H9 (cell line): ENCODE results near the gene C16orf87. TPM values are rescaled to one million over a fixed set of nuclear protein-coding genes. Genes with fewer than 3 reads are reported as not detected.

Experiments used
- DNase-seq: peaks from one replicate; pipeline ENCODE4 v3.0.0-alpha.2; 2017
- H2AFZ ChIP-seq: one replicate; pipeline ENCODE4 v1.6.1; 2013; ENCODE audit warnings: mild to moderate bottlenecking, low read length, control low read depth, moderate library complexity
- H2AK5ac ChIP-seq: 2 replicates; pipeline ENCODE4 v1.6.1; 2013; ENCODE audit warnings: low read length, control low read depth, mixed read lengths; ENCODE audit not compliant: insufficient read length
- H2BK120ac ChIP-seq: one replicate; pipeline ENCODE4 v1.6.1; 2013; ENCODE audit warnings: low read depth, mild to moderate bottlenecking, low read length, control low read depth, inconsistent platforms; ENCODE audit not compliant: poor library complexity, severe bottlenecking
- H2BK12ac ChIP-seq: 2 replicates; pipeline ENCODE4 v1.6.1; 2013; ENCODE audit warnings: low read length, control low read depth, mixed read lengths, low read depth; ENCODE audit not compliant: insufficient read length
- H2BK15ac ChIP-seq: 2 replicates; pipeline ENCODE4 v1.6.1; 2013; ENCODE audit warnings: low read depth, low read length, control low read depth
- H2BK20ac ChIP-seq: one replicate; pipeline ENCODE4 v1.6.1; 2013; ENCODE audit warnings: low read depth, mild to moderate bottlenecking, low read length, control low read depth, inconsistent platforms; ENCODE audit not compliant: poor library complexity, severe bottlenecking
- H2BK5ac ChIP-seq: 2 replicates; pipeline ENCODE4 v1.6.1; 2013; ENCODE audit warnings: low read length, control low read depth, mixed read lengths; ENCODE audit not compliant: insufficient read length
- H3K14ac ChIP-seq: 2 replicates; pipeline ENCODE4 v1.6.1; 2013; ENCODE audit warnings: low read length, control low read depth; ENCODE audit not compliant: insufficient read depth
- H3K18ac ChIP-seq: 2 replicates; pipeline ENCODE4 v1.6.1; 2013; ENCODE audit warnings: low read depth, mild to moderate bottlenecking, mixed read lengths, low read length, control low read depth; ENCODE audit not compliant: insufficient read length
- H3K23ac ChIP-seq: 2 replicates; pipeline ENCODE4 v1.6.1; 2013; ENCODE audit warnings: low read length, control low read depth, mixed read lengths, low read depth; ENCODE audit not compliant: insufficient read length
- H3K23me2 ChIP-seq: 2 replicates; pipeline ENCODE4 v1.6.1; 2013; ENCODE audit warnings: low read depth, mild to moderate bottlenecking, mixed read lengths, low read length, control low read depth; ENCODE audit not compliant: insufficient read length, poor library complexity, severe bottlenecking
- H3K27ac ChIP-seq: 2 replicates; pipeline ENCODE4 v1.5.1; 2013; ENCODE audit warnings: low read length, control low read depth, mixed read lengths, low read depth; ENCODE audit not compliant: insufficient read length
- H3K27me3 ChIP-seq: 2 replicates; pipeline ENCODE4 v1.6.1; 2013; ENCODE audit warnings: low read length, control low read depth, inconsistent platforms; ENCODE audit not compliant: insufficient read depth
- H3K4ac ChIP-seq: 2 replicates; pipeline ENCODE4 v1.6.1; 2013; ENCODE audit warnings: low read depth, mild to moderate bottlenecking, control low read depth, inconsistent platforms, low read length, moderate library complexity
- H3K4me1 ChIP-seq: 2 replicates; pipeline ENCODE4 v1.6.1; 2013; ENCODE audit warnings: low read length, control low read depth, inconsistent platforms; ENCODE audit not compliant: insufficient read depth
- H3K4me2 ChIP-seq: 2 replicates; pipeline ENCODE4 v1.6.1; 2013; ENCODE audit warnings: low read length, control low read depth, mixed read lengths; ENCODE audit not compliant: insufficient read length, insufficient read depth
- H3K56ac ChIP-seq: 2 replicates; pipeline ENCODE4 v1.6.1; 2013; ENCODE audit warnings: low read depth, mild to moderate bottlenecking, mixed read lengths, low read length, control low read depth; ENCODE audit not compliant: insufficient read length
- H3K79me1 ChIP-seq: 2 replicates; pipeline ENCODE4 v1.6.1; 2013; ENCODE audit warnings: low read depth, mild to moderate bottlenecking, moderate library complexity, low read length, control low read depth, inconsistent platforms; ENCODE audit not compliant: insufficient read depth, poor library complexity, severe bottlenecking
- H3K79me2 ChIP-seq: 2 replicates; pipeline ENCODE4 v1.6.1; 2013; ENCODE audit warnings: low read length, control low read depth, inconsistent platforms; ENCODE audit not compliant: insufficient read depth
- H3K9ac ChIP-seq: 2 replicates; pipeline ENCODE4 v1.6.1; 2013; ENCODE audit warnings: low read length, control low read depth, mixed read lengths; ENCODE audit not compliant: insufficient read length; ENCODE audit errors: extremely low read depth
- H3K9me3 ChIP-seq: one replicate; pipeline ENCODE4 v1.6.1; 2013; ENCODE audit warnings: low read depth, low read length, inconsistent platforms; ENCODE audit not compliant: control insufficient read depth
- H3T11ph ChIP-seq: one replicate; pipeline ENCODE4 v1.6.1; 2013; ENCODE audit warnings: mild to moderate bottlenecking, low read length, control low read depth, inconsistent platforms
- H4K20me1 ChIP-seq: one replicate; pipeline ENCODE4 v1.6.1; 2013; ENCODE audit not compliant: control insufficient read depth, insufficient read length, insufficient read depth
- H4K5ac ChIP-seq: 2 replicates; pipeline ENCODE4 v1.6.1; 2013; ENCODE audit warnings: low read depth, mild to moderate bottlenecking, mixed read lengths, low read length, control low read depth; ENCODE audit not compliant: insufficient read length
- H4K8ac ChIP-seq: replicated peaks from 2 replicates; pipeline ENCODE4 v1.6.1; 2013; ENCODE audit warnings: low read length, control low read depth, mixed read lengths, low read depth; ENCODE audit not compliant: insufficient read length
- H4K91ac ChIP-seq: 2 replicates; pipeline ENCODE4 v1.6.1; 2013; ENCODE audit warnings: low read depth, mild to moderate bottlenecking, moderate library complexity, mixed read lengths, low read length, control low read depth; ENCODE audit not compliant: insufficient read length
- H3K27ac Mint-ChIP-seq, 3 experiments: 2 replicates in 2 of 3; 3 replicates in 1 of 3; pipeline ENCODE4 v1.8.0; 2020 to 2021; ENCODE audit warnings: mixed read lengths in 3 of 3, mild to moderate bottlenecking in 1 of 3, moderate library complexity in 1 of 3
- H3K27me3 Mint-ChIP-seq: 2 replicates; pipeline ENCODE4 v1.8.0; 2021; ENCODE audit warnings: low read depth, mild to moderate bottlenecking, moderate library complexity, mixed read lengths
- H3K36me3 Mint-ChIP-seq, 3 experiments: 2 replicates in 2 of 3; 3 replicates in 1 of 3; pipeline ENCODE4 v1.8.0; 2020 to 2021; ENCODE audit warnings: low read depth in 3 of 3, mixed read lengths in 3 of 3; ENCODE audit not compliant: insufficient read depth in 1 of 3
- H3K4me1 Mint-ChIP-seq, 2 experiments: 2 replicates each; pipeline ENCODE4 v1.8.0; 2020; ENCODE audit warnings: mixed read lengths in 2 of 2
- H3K4me3 Mint-ChIP-seq, 2 experiments: 2 replicates in 1 of 2; 3 replicates in 1 of 2; pipeline ENCODE4 v1.8.0; 2020 to 2021; ENCODE audit warnings: mild to moderate bottlenecking in 2 of 2, mixed read lengths in 2 of 2, moderate library complexity in 1 of 2
- H3K9me3 Mint-ChIP-seq, 2 experiments: 2 replicates in 1 of 2; 3 replicates in 1 of 2; pipeline ENCODE4 v1.8.0; 2020; ENCODE audit warnings: mild to moderate bottlenecking in 2 of 2, mixed read lengths in 2 of 2, moderate library complexity in 1 of 2
- CTCF ChIP-seq: fragments of 200-600 bp; sonication (generic); conservative IDR thresholded peaks from 3 replicates; pipeline ENCODE4 v1.8.0; 2021; ENCODE audit warnings: antibody characterized with exemption, mild to moderate bottlenecking
- WGBS: extraction: QIAGEN DNeasy Blood & Tissue Kit; methylation state at CpG from one replicate; pipeline ENCODE4 v1.1.7; 2013; ENCODE audit warnings: missing lambda C conversion rate, low lambda C conversion rate, mixed read lengths; ENCODE audit not compliant: insufficient read length; ENCODE audit errors: extremely low coverage; 5-methylcytosine and 5-hydroxymethylcytosine counted together
- total RNA-seq: library from RNA; stranded (reverse); gene quantifications from 2 replicates; pipeline ENCODE4 v1.2.1, GENCODE V29; 2021

Gene C16orf87
- total RNA-seq, 1 experiment from 2014 or later: 16.7 TPM

- no peaks in the 10 kb centered on the region for H3K79me1 ChIP-seq
- peaks cover 7 to 18% (median 9%) of the 10 kb centered on the region in 3 experiments; a peak in 6 of 7 replicates for H3K36me3 Mint-ChIP-seq
- no peak overlapping the region for H3K27ac Mint-ChIP-seq
These were observed 43.1 kb downstream of the C16orf87 start for GRCh38 chr16:46787909-46788308.

More at GRCh38 chr16:46787909-46788308, 43.1 kb downstream of the C16orf87 start:
- no peaks in the 10 kb centered on the region for H3K27me3 Mint-ChIP-seq
- no peak overlapping the region for H2BK15ac ChIP-seq
- no peak overlapping the region for H2BK5ac ChIP-seq
- H4K20me1 ChIP-seq: no peaks in the 10 kb centered on the region
- WGBS: no CpG with 5 or more reads among the region's 1 CpG
- no peak overlapping the region for H2BK20ac ChIP-seq
- no peak overlapping the region for H3K4me2 ChIP-seq
- H4K5ac ChIP-seq: no peak overlapping the region
- H2BK12ac ChIP-seq: no peak overlapping the region
- H3K9me3 ChIP-seq: no peaks in the 10 kb centered on the region
- no peaks in the 10 kb centered on the region for H3K27me3 ChIP-seq
- no peak overlapping the region for H3K4ac ChIP-seq
- DNase-seq: no peak
- H3K27ac ChIP-seq: no peak overlapping the region
- no peak for TF ChIP-seq CTCF
- H3K4me1 ChIP-seq: peaks cover 11% of the 10 kb centered on the region; the same call in 1 of the 2 replicates
- no peak overlapping the region for H3K4me3 Mint-ChIP-seq
- no peak overlapping the region for H2BK120ac ChIP-seq
- H2AK5ac ChIP-seq: no peak overlapping the region
- no peak overlapping the region for H3K9ac ChIP-seq
- H3T11ph ChIP-seq: no peak overlapping the region
- H3K79me2 ChIP-seq: no peaks in the 10 kb centered on the region
- H3K14ac ChIP-seq: no peak overlapping the region
- H4K8ac ChIP-seq: no peak overlapping the region
- no peak overlapping the region for H3K18ac ChIP-seq
- H3K56ac ChIP-seq: no peak overlapping the region
- H2AFZ ChIP-seq: no peak overlapping the region
- peaks cover 11% of the 10 kb centered on the region in 2 experiments for H3K9me3 Mint-ChIP-seq
- H3K23ac ChIP-seq: no peak overlapping the region
- peaks cover 28 to 32% of the 10 kb centered on the region in 2 experiments for H3K4me1 Mint-ChIP-seq
- peaks cover 4% of the 10 kb centered on the region for H3K23me2 ChIP-seq
- no peak overlapping the region for H4K91ac ChIP-seq
